Measurements from ENCODE around the gene POU2AF2. TPM values are rescaled to one million over a fixed set of nuclear protein-coding genes. Genes with fewer than 3 reads are reported as not detected.
"Not testable (repeated sequence)": the region's sequence is repeated elsewhere in the genome, so short reads cannot be mapped to it uniquely, and the experiment has no call there.

POU2AF2 gene
- total RNA-seq, 6 experiments from 2014 or later, result not detected

- intact Hi-C loops (cut with DNase I), result no loop called here
- no peaks in the 10 kb centered on the region for H3K4me1 ChIP-seq
- no peak overlapping the region for H3K27ac ChIP-seq
- no peaks in the 10 kb centered on the region for H3K9me3 ChIP-seq
- DNase-seq (no peak), ATAC-seq (no peak)
- no peaks in the 10 kb centered on the region for H3K27me3 ChIP-seq
- TF ChIP-seq CTCF (IDR thresholded peaks at IDR 0.05), result no peak
- TF ChIP-seq POLR2A (IDR thresholded peaks at IDR 0.05), result no peak
- no peaks in the 10 kb centered on the region for H3K36me3 ChIP-seq
- H3K4me3 ChIP-seq, result no peak overlapping the region
These were observed 24.8 kb upstream of the POU2AF2 start for GRCh38 chr11:111220721-111221120.

GRCh38 chr11:111221208-111221607 is 24.3 kb upstream of the POU2AF2 start:
- no peaks in the 10 kb centered on the region for H3K27me3 ChIP-seq
- no peaks in the 10 kb centered on the region for H3K9me3 ChIP-seq
- ATAC-seq, result no peak
- no peaks in the 10 kb centered on the region for H3K36me3 ChIP-seq
- no peaks in the 10 kb centered on the region for H3K4me1 ChIP-seq
- TF ChIP-seq POLR2A (IDR thresholded peaks at IDR 0.05) (no peak), CTCF (IDR thresholded peaks at IDR 0.05) (no peak)
- 88% methylated on average over 4 of the region's 4 CpGs for WGBS (ENCODE audit: insufficient coverage, low coverage, low lambda C conversion rate, missing lambda C conversion rate)
- H3K27ac ChIP-seq, result no peak overlapping the region
- DNase-seq, result no peak
- intact Hi-C loops (cut with DNase I), result no loop called here
- H3K4me3 ChIP-seq, result no peak overlapping the region

- H3K4me3 ChIP-seq; H3K27me3 ChIP-seq; ATAC-seq; H3K36me3 ChIP-seq; DNase-seq; H3K9me3 ChIP-seq; H3K27ac ChIP-seq; H3K4me1 ChIP-seq; intact Hi-C loops (cut with DNase I): not testable (repeated sequence)
- WGBS (ENCODE audit: insufficient coverage, low coverage, low lambda C conversion rate, missing lambda C conversion rate), result no CpG with 5 or more reads among the region's 39 CpGs
These were observed 23.6 kb upstream of the POU2AF2 start for GRCh38 chr11:111221936-111222335.

- ATAC-seq; H3K9me3 ChIP-seq; H3K4me3 ChIP-seq; H3K27ac ChIP-seq; DNase-seq; intact Hi-C loops (cut with DNase I); H3K27me3 ChIP-seq; H3K4me1 ChIP-seq; H3K36me3 ChIP-seq: not testable (repeated sequence)
- 64% methylated on average over 6 of the region's 20 CpGs for WGBS (ENCODE audit: insufficient coverage, low coverage, low lambda C conversion rate, missing lambda C conversion rate)
These were observed 22.6 kb upstream of the POU2AF2 start for GRCh38 chr11:111222821-111223455.

GRCh38 chr11:111225881-111226280 is 19.6 kb upstream of the POU2AF2 start:
- no peak overlapping the region for H3K4me3 ChIP-seq
- peaks cover 0 to under 1% (median 0%) of the 10 kb centered on the region in 4 donors for H3K4me1 ChIP-seq
- ATAC-seq (no peak), DNase-seq (no peak)
- intact Hi-C loops (cut with DNase I), result no loop called here
- WGBS (ENCODE audit: insufficient coverage, low coverage, low lambda C conversion rate, missing lambda C conversion rate), result 63% methylated on average over 3 of the region's 3 CpGs
- H3K36me3 ChIP-seq, result no peaks in the 10 kb centered on the region
- no peak for TF ChIP-seq POLR2A (IDR thresholded peaks at IDR 0.05)
- no peak for TF ChIP-seq CTCF (IDR thresholded peaks at IDR 0.05)
- H3K27me3 ChIP-seq, result no peaks in the 10 kb centered on the region
- H3K9me3 ChIP-seq, result no peaks in the 10 kb centered on the region
- H3K27ac ChIP-seq, result no peak overlapping the region

- TF ChIP-seq POLR2A (IDR thresholded peaks at IDR 0.05) (no peak), CTCF (IDR thresholded peaks at IDR 0.05) (no peak)
- WGBS (ENCODE audit: insufficient coverage, low coverage, low lambda C conversion rate, missing lambda C conversion rate), result 42% methylated on average over 6 of the region's 6 CpGs
- no peaks in the 10 kb centered on the region for H3K9me3 ChIP-seq
- H3K27ac ChIP-seq, result no peak overlapping the region
- intact Hi-C loops (cut with DNase I), result no loop called here
- no peaks in the 10 kb centered on the region for H3K27me3 ChIP-seq
- H3K4me1 ChIP-seq, result peaks cover 0 to 4% (median 0%) of the 10 kb centered on the region in 4 donors
- DNase-seq (no peak), ATAC-seq (no peak)
- no peaks in the 10 kb centered on the region for H3K36me3 ChIP-seq
- no peak overlapping the region for H3K4me3 ChIP-seq
These were observed 15.9 kb upstream of the POU2AF2 start for GRCh38 chr11:111229604-111230003.
